CD4-positive, alpha-beta T cell (primary cell): Measurements from ENCODE around the gene MMRN2. TPM values are rescaled to one million over a fixed set of nuclear protein-coding genes. Genes with fewer than 3 reads are reported as not detected.

Source experiments
- ATAC-seq: fragments of 200-7000 bp; cut with Tn5 transposase; one replicate; pipeline ENCODE4 v1.10.0; 2022; ENCODE audit warnings: mild to moderate bottlenecking; ENCODE audit not compliant: poor library complexity
- CTCF ChIA-PET: fragments of 350-600 bp; sonication (Branson Sonifier 250); formaldehyde crosslinking; loops from one replicate; lab custom pipeline; 2021; ENCODE audit warnings: antibody characterized with exemption, inconsistent platforms; lab: Charles Lee
- POLR2A ChIA-PET: fragments of 350-600 bp; sonication (Branson Sonifier 250); formaldehyde crosslinking; loops from one replicate; lab custom pipeline; 2021; ENCODE audit warnings: antibody characterized with exemption, inconsistent platforms; lab: Charles Lee
- DNase-seq, 14 experiments: peaks; one replicate each; pipeline ENCODE4 v3.0.0-alpha.2; 2013 to 2020; ENCODE audit warnings: mixed read lengths in 2 of 14
- H3K27ac ChIP-seq, 2 donors: one replicate each; pipeline versions ENCODE4 v1.5.1 to v1.7.0; 2013; ENCODE audit warnings: low read length in 2 of 2, low read depth in 1 of 2, mild to moderate bottlenecking in 1 of 2
- H3K27me3 ChIP-seq, 2 experiments: 1 replicate in 1 of 2; 2 replicates in 1 of 2; pipeline versions ENCODE4 v1.6.1 to v1.7.0; 2013; ENCODE audit warnings: low read length in 2 of 2, control low read depth in 1 of 2, mild to moderate bottlenecking in 1 of 2, moderate library complexity in 1 of 2; ENCODE audit not compliant: insufficient read depth in 2 of 2, control insufficient read depth in 1 of 2
- H3K36me3 ChIP-seq: one replicate; pipeline ENCODE4 v1.6.1; 2013; ENCODE audit warnings: low read length, control low read depth; ENCODE audit not compliant: insufficient read depth
- H3K4me1 ChIP-seq: one replicate; pipeline ENCODE4 v1.6.1; 2013; ENCODE audit warnings: low read length, control low read depth; ENCODE audit not compliant: insufficient read depth
- H3K4me3 ChIP-seq: one replicate; pipeline ENCODE4 v1.5.1; 2013; ENCODE audit warnings: mild to moderate bottlenecking, low read length, moderate library complexity
- H3K9me3 ChIP-seq, 2 experiments: 1 replicate in 1 of 2; 2 replicates in 1 of 2; pipeline versions ENCODE4 v1.6.1 to v1.7.0; 2013; ENCODE audit warnings: low read length in 2 of 2, mild to moderate bottlenecking in 2 of 2, control low read depth in 1 of 2, moderate library complexity in 1 of 2; ENCODE audit not compliant: control insufficient read depth in 1 of 2, insufficient read depth in 1 of 2
- H3K27ac Mint-ChIP-seq: one replicate; pipeline ENCODE4 v1.8.0; 2020; ENCODE audit warnings: mixed read lengths
- H3K27me3 Mint-ChIP-seq: one replicate; pipeline ENCODE4 v1.8.0; 2021; ENCODE audit warnings: mixed read lengths
- H3K36me3 Mint-ChIP-seq: one replicate; pipeline ENCODE4 v1.8.0; 2021; ENCODE audit warnings: low read depth, mixed read lengths
- H3K4me1 Mint-ChIP-seq: one replicate; pipeline ENCODE4 v1.8.0; 2021; ENCODE audit warnings: low read depth, mixed read lengths
- H3K4me3 Mint-ChIP-seq: one replicate; pipeline ENCODE4 v1.8.0; 2020; ENCODE audit warnings: mild to moderate bottlenecking, mixed read lengths
- H3K9me3 Mint-ChIP-seq: one replicate; pipeline ENCODE4 v1.8.0; 2020; ENCODE audit warnings: mixed read lengths
- CTCF ChIP-seq: fragments of 200-600 bp; IDR thresholded peaks from one replicate; pipeline ENCODE4 v1.8.0; 2022; ENCODE audit warnings: antibody characterized with exemption, mild to moderate bottlenecking
- intact Hi-C, 2 experiments: fragments of 100-400 bp; cut with DNase I in 1 of 2; cut with micrococcal nuclease in 1 of 2; formaldehyde crosslinking; loops; one replicate each; pipeline versions ENCODE4 v1.15.1 to v1.9.0; 2023 to 2025; cut with DNase I, micrococcal nuclease
- total RNA-seq, 174 experiments: library from RNA in 2 of 174; stranded (reverse) in 2 of 174; gene quantifications; one replicate each; pipeline ENCODE4 v1.2.3 and lab custom pipeline; 2021 to 2026

Gene MMRN2
- total RNA-seq, 2 experiments from 2014 or later: 0.47 to 1.8 TPM

- H3K4me1 Mint-ChIP-seq: peaks cover 14% of the 10 kb centered on the region
- DNase-seq (peak in 3 of 14 experiments; percentile 3 to 23 (median 6)), ATAC-seq (no peak)
- no peaks in the 10 kb centered on the region for H3K9me3 ChIP-seq
- H3K36me3 ChIP-seq: no peaks in the 10 kb centered on the region
- H3K27me3 Mint-ChIP-seq: peaks cover 5% of the 10 kb centered on the region
- no peak for TF ChIP-seq CTCF
- H3K27ac Mint-ChIP-seq: no peak overlapping the region
- H3K4me3 Mint-ChIP-seq: no peak overlapping the region
- no peaks in the 10 kb centered on the region for H3K9me3 Mint-ChIP-seq
- peaks cover 23% of the 10 kb centered on the region for H3K4me1 ChIP-seq
- ChIA-PET POLR2A (interaction anchor here (1.0 kb wide), 1 partner anchor 20 kb away, joined by 3 read pairs; no protein-coding TSS in a partner anchor), CTCF (no interaction called here)
- H3K4me3 ChIP-seq: no peak overlapping the region
- H3K27ac ChIP-seq: no peak overlapping the region
- H3K36me3 Mint-ChIP-seq: peaks cover 4% of the 10 kb centered on the region
- no peaks in the 10 kb centered on the region for H3K27me3 ChIP-seq
- intact Hi-C loops: no loop called here
These were observed 10.9 kb downstream of the MMRN2 start for GRCh38 chr10:86946213-86947155.

DNA sequence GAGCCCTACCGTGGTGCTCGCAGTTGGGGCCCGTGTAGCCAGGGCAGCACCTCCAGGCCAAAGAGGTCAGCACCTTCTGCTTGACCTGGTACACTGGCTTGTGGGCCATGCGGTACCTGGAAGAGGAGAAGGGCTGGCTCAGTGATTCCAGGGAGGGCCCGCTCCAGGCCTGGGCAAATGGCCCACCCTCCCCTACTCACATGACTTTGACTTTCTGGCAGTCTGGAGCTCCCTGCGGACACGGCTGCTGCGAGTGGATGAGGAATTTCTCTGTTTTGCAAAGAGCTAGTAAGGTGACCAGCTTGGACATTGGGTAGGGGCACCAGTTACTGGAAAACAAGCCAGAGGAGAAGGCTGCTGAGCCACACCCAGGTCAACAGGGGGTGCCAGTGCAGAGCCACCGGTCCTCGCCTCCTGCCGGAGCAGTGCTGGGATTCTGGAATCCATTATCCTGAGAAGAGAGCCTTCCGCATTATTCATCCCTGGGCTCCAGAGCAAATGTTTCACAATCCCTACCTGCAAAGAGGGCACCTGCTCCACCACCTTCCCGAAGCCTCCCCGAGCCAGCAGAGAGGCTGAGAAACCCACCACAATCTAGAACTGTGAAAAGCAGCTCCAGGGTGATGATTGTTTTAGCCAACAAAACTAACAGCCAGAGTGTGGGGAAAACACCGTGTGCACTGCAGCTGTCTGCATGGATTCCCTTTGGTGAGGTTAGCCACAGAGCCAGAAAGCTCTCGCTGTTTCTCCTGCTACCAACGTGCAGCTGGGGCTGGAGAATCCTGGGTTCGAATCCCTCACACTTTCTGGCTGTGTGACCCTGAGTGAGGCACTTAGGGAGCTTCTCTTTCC lies 11.8 kb downstream of the MMRN2 start:
- no peak overlapping the region for H3K27ac Mint-ChIP-seq
- CTCF ChIA-PET: no interaction called here
- intact Hi-C loops: no loop called here
- peaks cover 6% of the 10 kb centered on the region for H3K4me1 Mint-ChIP-seq
- H3K4me3 ChIP-seq: no peak overlapping the region
- no peaks in the 10 kb centered on the region for H3K9me3 Mint-ChIP-seq
- H3K4me3 Mint-ChIP-seq: no peak overlapping the region
- H3K36me3 Mint-ChIP-seq: peaks cover 3% of the 10 kb centered on the region
- H3K27me3 ChIP-seq: no peaks in the 10 kb centered on the region
- TF ChIP-seq CTCF: no peak
- H3K27ac ChIP-seq: no peak overlapping the region
- ATAC-seq (no peak), DNase-seq (peak in 2 of 14 experiments; percentile 1 to 12)
- peaks cover 14% of the 10 kb centered on the region for H3K4me1 ChIP-seq
- POLR2A ChIA-PET: interaction anchor here (1.0 kb wide), 1 partner anchor 21 kb away, joined by 3 read pairs; no protein-coding TSS in a partner anchor
- peaks cover 5% of the 10 kb centered on the region for H3K27me3 Mint-ChIP-seq
- no peaks in the 10 kb centered on the region for H3K36me3 ChIP-seq
- H3K9me3 ChIP-seq: no peaks in the 10 kb centered on the region

DNA sequence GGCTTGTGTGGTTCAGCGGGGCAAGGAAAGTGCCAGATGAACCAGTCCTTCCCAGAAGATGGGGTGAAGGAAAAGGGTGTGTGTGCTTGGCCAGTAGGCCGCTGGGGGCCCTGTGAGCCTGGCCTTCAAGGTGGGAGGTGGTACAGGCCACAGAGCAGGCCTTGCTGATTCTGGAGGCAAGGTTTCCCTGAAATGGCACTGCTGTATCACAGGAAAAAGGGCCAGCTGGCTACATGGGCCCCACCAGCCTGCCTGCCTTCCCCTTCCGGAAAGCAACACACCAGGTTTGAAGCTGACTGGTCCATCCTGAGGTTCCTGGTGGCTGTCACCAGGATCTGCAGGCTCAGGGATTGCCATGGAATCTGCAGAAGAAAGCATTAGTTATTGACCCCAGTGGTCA lies 12.5 kb downstream of the MMRN2 start:
- no peak for TF ChIP-seq CTCF
- no peaks in the 10 kb centered on the region for H3K4me1 Mint-ChIP-seq
- H3K27ac ChIP-seq: no peak overlapping the region
- ATAC-seq (no peak), DNase-seq (peak in 1 of 14 experiments; percentile 0)
- no peaks in the 10 kb centered on the region for H3K27me3 ChIP-seq
- H3K36me3 ChIP-seq: no peaks in the 10 kb centered on the region
- no peaks in the 10 kb centered on the region for H3K9me3 ChIP-seq
- H3K4me1 ChIP-seq: peaks cover 8% of the 10 kb centered on the region
- POLR2A ChIA-PET: interaction anchor here (1.0 kb wide), 1 partner anchor 22 kb away, joined by 3 read pairs; no protein-coding TSS in a partner anchor
- no peak overlapping the region for H3K4me3 ChIP-seq
- CTCF ChIA-PET: no interaction called here
- no peaks in the 10 kb centered on the region for H3K9me3 Mint-ChIP-seq
- H3K27me3 Mint-ChIP-seq: peaks cover 5% of the 10 kb centered on the region
- H3K36me3 Mint-ChIP-seq: no peaks in the 10 kb centered on the region
- no peak overlapping the region for H3K27ac Mint-ChIP-seq
- no peak overlapping the region for H3K4me3 Mint-ChIP-seq
- intact Hi-C loops: no loop called here
